Omental fat pad (tissue), 4 donors: ENCODE results near the gene DCC. TPM values are rescaled to one million over a fixed set of nuclear protein-coding genes. Genes with fewer than 3 reads are reported as not detected.

Experiments used
- ATAC-seq: fragments of 150-250 bp; one replicate; pipeline ENCODE4 v1.9.1; 2016; ENCODE audit warnings: mild to moderate bottlenecking, moderate library complexity; ENCODE audit not compliant: low FRiP score
- DNase-seq: peaks from one replicate; pipeline ENCODE4 v3.0.0-alpha.2; 2019; ENCODE audit warnings: low spot score
- total RNA-seq, 4 donors: library from RNA; depleted of rRNA; stranded (reverse); fragments of >200 nt; gene quantifications; one replicate each; pipeline ENCODE4 v1.1.0, GENCODE V29; 2016
- TF ChIP-seq, protein P1 (sequence below), 3 donors: fragments of 450-650 bp; IDR thresholded peaks; one replicate each; pipeline ENCODE4 v1.5.1; 2016 to 2017; ENCODE audit warnings: antibody characterized with exemption in 3 of 3, mild to moderate bottlenecking in 3 of 3, moderate library complexity in 2 of 3

DCC gene
- total RNA-seq, 4 donors from 2014 or later, result 0.12 to 0.63 TPM; not detected in 2

DNA sequence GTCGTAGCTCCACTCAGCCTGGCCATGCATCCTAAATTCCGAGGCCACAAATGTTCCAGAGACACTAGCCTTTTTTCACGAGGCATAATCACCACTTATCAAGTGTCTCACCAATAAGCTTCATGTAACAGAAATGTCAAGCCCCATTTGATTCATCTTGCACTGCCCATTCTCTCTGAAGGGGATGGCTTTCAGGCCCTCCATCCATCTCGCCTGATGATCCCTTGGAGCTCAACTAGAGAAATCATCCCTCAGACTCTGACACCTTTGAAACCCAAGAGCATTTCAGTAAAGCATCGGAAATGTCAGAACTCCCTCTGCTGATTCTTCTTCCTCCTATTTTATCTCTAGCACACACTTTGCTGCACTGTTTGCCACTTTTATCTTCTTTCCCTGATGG is 91.7 kb downstream of the DCC start:
- no peak for ATAC-seq
- no peak for DNase-seq
- TF ChIP-seq, protein P1, sequence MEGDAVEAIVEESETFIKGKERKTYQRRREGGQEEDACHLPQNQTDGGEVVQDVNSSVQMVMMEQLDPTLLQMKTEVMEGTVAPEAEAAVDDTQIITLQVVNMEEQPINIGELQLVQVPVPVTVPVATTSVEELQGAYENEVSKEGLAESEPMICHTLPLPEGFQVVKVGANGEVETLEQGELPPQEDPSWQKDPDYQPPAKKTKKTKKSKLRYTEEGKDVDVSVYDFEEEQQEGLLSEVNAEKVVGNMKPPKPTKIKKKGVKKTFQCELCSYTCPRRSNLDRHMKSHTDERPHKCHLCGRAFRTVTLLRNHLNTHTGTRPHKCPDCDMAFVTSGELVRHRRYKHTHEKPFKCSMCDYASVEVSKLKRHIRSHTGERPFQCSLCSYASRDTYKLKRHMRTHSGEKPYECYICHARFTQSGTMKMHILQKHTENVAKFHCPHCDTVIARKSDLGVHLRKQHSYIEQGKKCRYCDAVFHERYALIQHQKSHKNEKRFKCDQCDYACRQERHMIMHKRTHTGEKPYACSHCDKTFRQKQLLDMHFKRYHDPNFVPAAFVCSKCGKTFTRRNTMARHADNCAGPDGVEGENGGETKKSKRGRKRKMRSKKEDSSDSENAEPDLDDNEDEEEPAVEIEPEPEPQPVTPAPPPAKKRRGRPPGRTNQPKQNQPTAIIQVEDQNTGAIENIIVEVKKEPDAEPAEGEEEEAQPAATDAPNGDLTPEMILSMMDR (IDR thresholded peaks at IDR 0.05), result no peak

DNA sequence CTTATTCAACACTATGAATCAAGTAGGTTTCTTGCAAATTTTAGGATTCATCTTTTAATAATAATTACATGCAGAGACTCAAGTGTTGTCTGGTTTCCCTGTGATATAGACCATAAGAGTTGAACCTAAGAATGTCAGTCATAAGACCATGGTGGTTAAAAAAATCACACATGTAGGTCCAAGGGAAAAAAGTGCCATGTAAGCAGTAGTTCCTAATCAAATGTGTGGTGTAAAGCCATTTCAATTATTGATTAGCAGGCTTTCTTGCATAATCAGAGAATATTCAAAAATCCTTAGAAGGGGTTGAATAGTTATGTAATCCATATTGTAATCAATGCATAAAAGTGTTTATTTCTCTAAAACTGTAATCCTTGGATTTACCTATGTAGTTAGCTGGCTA is 93.8 kb downstream of the DCC start:
- DNase-seq, result no peak
- TF ChIP-seq, protein P1 (IDR thresholded peaks at IDR 0.05), result no peak
- no peak for ATAC-seq

DNA sequence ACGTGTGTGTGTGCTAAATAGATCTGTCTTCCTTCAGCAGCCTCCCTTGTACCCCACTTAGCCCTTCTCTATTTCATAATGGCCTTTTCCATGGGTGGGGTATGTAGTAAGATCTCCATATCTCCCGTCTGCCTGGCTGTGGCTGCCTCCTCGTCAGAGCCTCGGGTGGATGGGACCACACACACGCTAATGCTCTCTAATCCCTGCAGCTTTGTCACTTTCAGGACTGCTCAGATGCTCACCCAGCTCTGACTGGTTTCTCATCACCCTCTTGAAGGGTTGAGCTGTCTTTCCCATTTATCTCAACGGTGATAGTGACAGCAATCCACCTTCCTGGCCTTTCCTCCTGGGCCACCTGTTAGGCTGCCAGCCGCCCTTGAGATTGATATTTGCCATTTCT is 95.3 kb downstream of the DCC start:
- ATAC-seq (no peak), DNase-seq (no peak)
- TF ChIP-seq, protein P1 (IDR thresholded peaks at IDR 0.05), result no peak

DNA sequence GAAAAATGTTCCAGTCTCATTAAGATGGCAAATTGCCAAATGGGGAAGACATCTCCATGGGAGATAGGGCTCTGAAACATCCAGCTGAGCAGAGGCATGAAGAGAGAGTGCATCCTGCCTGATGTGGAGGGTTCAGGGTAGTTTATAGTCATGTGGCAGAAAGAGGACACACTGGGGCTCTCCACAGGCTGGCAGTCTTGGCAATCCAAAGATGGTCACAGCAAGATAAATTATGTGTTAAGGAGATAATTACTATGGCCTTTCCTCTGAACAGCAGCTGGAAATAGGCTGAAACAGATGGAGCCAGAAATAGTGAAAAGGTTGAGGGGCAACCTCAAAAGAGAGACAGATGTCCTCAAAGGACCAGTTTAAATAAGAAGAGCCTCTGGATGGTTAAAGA is 97.2 kb downstream of the DCC start:
- TF ChIP-seq, protein P1 (IDR thresholded peaks at IDR 0.05), result no peak
- no peak for DNase-seq
- ATAC-seq, result no peak

DNA sequence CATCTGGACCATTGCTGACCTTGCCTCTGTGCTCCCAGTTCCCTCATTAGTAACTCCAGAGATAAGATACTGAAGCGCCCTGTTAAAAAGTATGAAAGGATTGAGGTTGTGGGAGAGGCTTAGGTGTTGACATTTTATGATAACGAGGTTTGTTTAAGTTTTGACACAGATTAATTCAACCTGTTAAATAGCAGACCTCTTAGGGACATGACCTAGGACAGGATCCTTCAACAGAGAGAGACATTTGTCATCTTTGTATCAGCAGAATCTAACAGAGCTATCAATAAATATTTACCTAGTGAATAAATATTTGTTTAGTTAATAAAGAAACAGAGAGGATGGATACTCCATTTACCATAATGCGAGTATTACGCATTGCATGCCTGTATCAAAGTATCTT is 99.5 kb downstream of the DCC start:
- no peak for DNase-seq
- no peak for ATAC-seq
- TF ChIP-seq, protein P1 (IDR thresholded peaks at IDR 0.05), result no peak

DNA sequence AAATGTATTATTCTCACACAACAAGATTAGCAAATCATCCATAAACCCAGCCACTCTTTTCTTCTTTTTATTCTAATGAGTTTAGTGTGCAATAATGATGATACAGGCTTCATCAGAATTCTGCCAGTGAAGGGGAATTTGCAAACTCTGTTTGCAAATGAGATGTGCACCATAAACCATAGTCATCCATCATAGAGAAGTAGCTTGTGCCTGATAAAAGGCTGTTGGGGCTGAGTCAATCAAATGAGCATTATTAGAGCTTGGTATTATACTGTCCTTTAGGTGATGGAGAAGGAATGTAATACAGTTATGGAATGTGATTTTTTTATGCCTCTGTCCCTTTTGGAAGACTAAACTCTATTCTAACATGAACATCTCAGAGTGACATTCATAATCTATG is 101.8 kb downstream of the DCC start:
- no peak for ATAC-seq
- no peak for DNase-seq
- TF ChIP-seq, protein P1 (IDR thresholded peaks at IDR 0.05), result no peak

DNA sequence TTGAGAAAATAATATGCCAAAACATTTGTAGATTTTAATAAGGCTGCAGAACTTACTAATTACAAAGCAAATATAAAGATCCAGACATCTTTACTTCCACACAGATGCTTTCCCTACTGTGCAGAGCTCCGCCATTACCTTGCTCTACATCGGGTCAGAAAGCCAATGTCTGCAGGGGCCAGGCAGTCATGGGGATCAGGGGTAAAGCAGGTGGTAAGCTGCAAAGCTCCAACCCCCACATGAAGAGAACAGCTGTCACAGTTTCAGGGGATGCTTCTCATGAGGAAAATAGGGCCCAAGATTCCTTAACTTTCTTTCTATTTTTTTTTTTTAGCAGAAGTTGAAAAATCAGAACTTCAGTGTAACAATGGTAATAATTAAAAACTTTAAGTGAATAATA is 102.7 kb downstream of the DCC start:
- TF ChIP-seq, protein P1 (IDR thresholded peaks at IDR 0.05), result no peak
- no peak for ATAC-seq

More for the DNA sequence above, 102.7 kb downstream of the DCC start:
- DNase-seq, result no peak
